ENCODE measurements around the gene TNFRSF19. TPM values are rescaled to one million over a fixed set of nuclear protein-coding genes. Genes with fewer than 3 reads are reported as not detected.

Gene TNFRSF19
- total RNA-seq, 1 donor from 2014 or later = 1.6 TPM

GRCh38 chr13:23632741-23633140, 62.5 kb downstream of the TNFRSF19 start:
- no peaks in the 10 kb centered on the region for H3K9me3 Mint-ChIP-seq (ENCODE audit: unreplicated experiment)

GRCh38 chr13:23634897-23635296, 64.7 kb downstream of the TNFRSF19 start:
- no peaks in the 10 kb centered on the region for H3K27me3 Mint-ChIP-seq (ENCODE audit: unreplicated experiment)
- DNase-seq (ENCODE audit: extremely low spot score, unreplicated experiment) = no peak
- H3K36me3 Mint-ChIP-seq (ENCODE audit: unreplicated experiment) = no peaks in the 10 kb centered on the region
- H3K27ac Mint-ChIP-seq (ENCODE audit: unreplicated experiment) = no peak overlapping the region
- no peak overlapping the region for H3K4me3 Mint-ChIP-seq (ENCODE audit: unreplicated experiment)
- H3K4me1 Mint-ChIP-seq (ENCODE audit: unreplicated experiment) = peaks cover 10% of the 10 kb centered on the region
- no peaks in the 10 kb centered on the region for H3K9me3 Mint-ChIP-seq (ENCODE audit: unreplicated experiment)
- TF ChIP-seq CTCF (IDR thresholded peaks at IDR 0.05) = no peak

More at GRCh38 chr13:23632741-23633140, 62.5 kb downstream of the TNFRSF19 start:
- no peak for DNase-seq (ENCODE audit: extremely low spot score, unreplicated experiment)
- no peak for TF ChIP-seq CTCF (IDR thresholded peaks at IDR 0.05)
- H3K27me3 Mint-ChIP-seq (ENCODE audit: unreplicated experiment) = no peaks in the 10 kb centered on the region
- H3K36me3 Mint-ChIP-seq (ENCODE audit: unreplicated experiment) = no peaks in the 10 kb centered on the region
- no peak overlapping the region for H3K27ac Mint-ChIP-seq (ENCODE audit: unreplicated experiment)
- H3K4me3 Mint-ChIP-seq (ENCODE audit: unreplicated experiment) = no peak overlapping the region
- H3K4me1 Mint-ChIP-seq (ENCODE audit: unreplicated experiment) = peaks cover 7% of the 10 kb centered on the region

- Mint-ChIP-seq H3K27me3 (ENCODE audit: unreplicated experiment) (no peaks in the 10 kb centered on the region), H3K4me3 (ENCODE audit: unreplicated experiment) (no peak overlapping the region)
Observed at GRCh38 chr13:23636360-23636759, 66.1 kb downstream of the TNFRSF19 start.

GRCh38 chr13:23637829-23638228, 67.6 kb downstream of the TNFRSF19 start:
- DNase-seq (ENCODE audit: extremely low spot score, unreplicated experiment) = no peak
- Mint-ChIP-seq H3K27ac (ENCODE audit: unreplicated experiment) (no peak overlapping the region), H3K4me1 (ENCODE audit: unreplicated experiment) (peaks cover 8% of the 10 kb centered on the region), H3K36me3 (ENCODE audit: unreplicated experiment) (no peaks in the 10 kb centered on the region), H3K9me3 (ENCODE audit: unreplicated experiment) (no peaks in the 10 kb centered on the region), H3K4me3 (ENCODE audit: unreplicated experiment) (no peak overlapping the region), H3K27me3 (ENCODE audit: unreplicated experiment) (no peaks in the 10 kb centered on the region)
- no peak for TF ChIP-seq CTCF (IDR thresholded peaks at IDR 0.05)

More at GRCh38 chr13:23636360-23636759, 66.1 kb downstream of the TNFRSF19 start:
- H3K27ac Mint-ChIP-seq (ENCODE audit: unreplicated experiment) = no peak overlapping the region
- no peak for DNase-seq (ENCODE audit: extremely low spot score, unreplicated experiment)
- peaks cover 10% of the 10 kb centered on the region for H3K4me1 Mint-ChIP-seq (ENCODE audit: unreplicated experiment)
- no peak for TF ChIP-seq CTCF (IDR thresholded peaks at IDR 0.05)
- no peaks in the 10 kb centered on the region for H3K36me3 Mint-ChIP-seq (ENCODE audit: unreplicated experiment)
- H3K9me3 Mint-ChIP-seq (ENCODE audit: unreplicated experiment) = no peaks in the 10 kb centered on the region

GRCh38 chr13:23639674-23640073, 69.5 kb downstream of the TNFRSF19 start:
- Mint-ChIP-seq H3K4me1 (ENCODE audit: unreplicated experiment) (peaks cover 8% of the 10 kb centered on the region), H3K27ac (ENCODE audit: unreplicated experiment) (no peak overlapping the region), H3K27me3 (ENCODE audit: unreplicated experiment) (no peaks in the 10 kb centered on the region), H3K36me3 (ENCODE audit: unreplicated experiment) (no peaks in the 10 kb centered on the region), H3K4me3 (ENCODE audit: unreplicated experiment) (no peak overlapping the region), H3K9me3 (ENCODE audit: unreplicated experiment) (no peaks in the 10 kb centered on the region)
- TF ChIP-seq CTCF (IDR thresholded peaks at IDR 0.05) = no peak
- no peak for DNase-seq (ENCODE audit: extremely low spot score, unreplicated experiment)
